ENCODE data around the gene HMGCL.
"Not testable (repeated sequence)": the region's sequence is repeated elsewhere in the genome, so short reads cannot be mapped to it uniquely, and the experiment has no call there.

Gene HMGCL

GRCh38 chr1:23797478-23798448 lies 27.5 kb downstream of the HMGCL start:
- no peak for DNase-seq

- DNase-seq, result no peak
These were observed 28.6 kb downstream of the HMGCL start for GRCh38 chr1:23796466-23797271.

- DNase-seq, result no peak
These were observed 29.4 kb downstream of the HMGCL start for GRCh38 chr1:23795676-23796465.

- DNase-seq, result not testable (repeated sequence)
These were observed 30.5 kb downstream of the HMGCL start for GRCh38 chr1:23794732-23795182.

GRCh38 chr1:23793861-23794731 lies 31.1 kb downstream of the HMGCL start:
- DNase-seq, result no peak

- peak; percentile 35 for DNase-seq
These were observed 32.0 kb downstream of the HMGCL start for GRCh38 chr1:23793018-23793781.

- DNase-seq, result no peak
These were observed 32.9 kb downstream of the HMGCL start for GRCh38 chr1:23792151-23792945.

GRCh38 chr1:23791516-23792047 lies 33.6 kb downstream of the HMGCL start:
- peak; percentile 27 for DNase-seq

- DNase-seq, result peak; percentile 89
These were observed 34.3 kb downstream of the HMGCL start, which contains the start of gene LYPLA2 for GRCh38 chr1:23790696-23791515. TSS of gene LYPLA2 (plus strand) at chr1:23791145. CDS start at chr1:23792683, 1,538 bp downstream.

- DNase-seq, result no peak
These were observed 36.5 kb downstream of the HMGCL start for GRCh38 chr1:23788695-23789094.

- DNase-seq, result no peak
These were observed 37.5 kb downstream of the HMGCL start for GRCh38 chr1:23787701-23788100.

GRCh38 chr1:23784846-23785245 lies 40.4 kb downstream of the HMGCL start:
- DNase-seq, result no peak

GRCh38 chr1:23783141-23783540 lies 42.1 kb downstream of the HMGCL start:
- not testable (repeated sequence) for DNase-seq

- DNase-seq, result no peak
These were observed 45.3 kb downstream of the HMGCL start for GRCh38 chr1:23779826-23780371.

GRCh38 chr1:23777979-23778814 lies 47.0 kb downstream of the HMGCL start, which contains the start of gene PITHD1:
TSS of gene PITHD1 (plus strand) at chr1:23778418. CDS start at chr1:23778516, 98 bp downstream.
- DNase-seq, result peak; percentile 81

GRCh38 chr1:23776217-23776616 lies 49.0 kb downstream of the HMGCL start:
- DNase-seq, result no peak

GRCh38 chr1:23774174-23774880 lies 50.9 kb downstream of the HMGCL start:
- DNase-seq, result no peak
